Transverse colon (tissue), 4 donors: Measurements from ENCODE around the gene AP1S3. TPM values are rescaled to one million over a fixed set of nuclear protein-coding genes. Genes with fewer than 3 reads are reported as not detected.

Experiments
- DNase-seq: peaks from one replicate; pipeline ENCODE4 v3.0.0-alpha.2; 2019
- H3K27ac ChIP-seq, 4 donors: fragments of 200-600 bp; sonication (generic); 2 replicates each; pipeline ENCODE4 v1.5.1; 2016 to 2018; ENCODE audit warnings: inconsistent platforms in 4 of 4
- H3K27me3 ChIP-seq: fragments of 200-600 bp; sonication (generic); 2 replicates; pipeline ENCODE4 v1.5.1; 2017; ENCODE audit warnings: inconsistent platforms
- H3K36me3 ChIP-seq, 4 donors: fragments of 200-600 bp; sonication (generic); 2 replicates each; pipeline ENCODE4 v1.5.1; 2017 to 2019; ENCODE audit warnings: inconsistent platforms in 4 of 4
- H3K4me1 ChIP-seq, 4 donors: fragments of 200-600 bp; sonication (generic); 2 replicates each; pipeline ENCODE4 v1.5.1; 2017 to 2020; ENCODE audit warnings: inconsistent platforms in 4 of 4
- H3K4me3 ChIP-seq, 4 donors: fragments of 200-600 bp; sonication (generic); 1 replicate in 1 of 4; 2 replicates in 3 of 4; pipeline versions ENCODE4 v1.5.1 to v1.6.1; 2017 to 2019; ENCODE audit warnings: inconsistent platforms in 4 of 4
- H3K9me3 ChIP-seq, 2 donors: fragments of 200-600 bp; sonication (generic); 2 replicates each; pipeline ENCODE4 v1.5.1; 2017 to 2019; ENCODE audit warnings: inconsistent platforms in 2 of 2
- CTCF ChIP-seq, 5 experiments: fragments of 200-600 bp in 3 of 5; fragments of 450-650 bp in 2 of 5; sonication (generic) in 3 of 5; IDR thresholded peaks; 1 replicate in 2 of 5; 2 replicates in 3 of 5; pipeline ENCODE4 v1.5.1; 2016 to 2017; ENCODE audit warnings: antibody characterized with exemption in 5 of 5, inconsistent platforms in 3 of 5, mild to moderate bottlenecking in 2 of 5, moderate library complexity in 1 of 5
- EP300 ChIP-seq: sonication (generic); formaldehyde crosslinking; IDR thresholded peaks from one replicate; pipeline ENCODE4 v1.6.1; 2017; ENCODE audit warnings: antibody characterized with exemption, low read depth
- POLR2A ChIP-seq: fragments of 450-650 bp; IDR thresholded peaks from one replicate; pipeline ENCODE4 v1.6.1; 2016; ENCODE audit warnings: antibody characterized with exemption, mild to moderate bottlenecking, moderate library complexity
- POLR2AphosphoS5 ChIP-seq, 3 donors: sonication (generic); formaldehyde crosslinking; IDR thresholded peaks; one replicate each; pipeline ENCODE4 v1.6.1; 2016; ENCODE audit warnings: antibody characterized with exemption in 3 of 3
- WGBS, 2 donors: methylation state at CpG; one replicate each; pipeline ENCODE4 v1.1.5; 2018; ENCODE audit warnings: low coverage in 1 of 2; 5-methylcytosine and 5-hydroxymethylcytosine counted together
- in situ Hi-C, 4 donors: fragments of 200-750 bp; cut with MboI; loops; one replicate each; pipeline versions ENCODE4 v1.15.0 to v1.15.1; 2017; ENCODE audit warnings: low sequenced_read_pairs in 3 of 4, low pct_ligation_motif_present in 1 of 4, low pct_unique_long_range_greater_than_20kb in 1 of 4
- intact Hi-C: fragments of 100-400 bp; cut with DNase I; formaldehyde crosslinking; loops from one replicate; pipeline ENCODE4 v1.15.1; 2023; ENCODE audit warnings: low total_unique reads
- total RNA-seq, 4 donors: library from RNA; depleted of rRNA; stranded (reverse); fragments of >200 nt; gene quantifications; one replicate each; pipeline ENCODE4 v1.1.0, GENCODE V29; 2016

AP1S3 gene
- total RNA-seq, 4 donors from 2014 or later: 2.3 to 6.7 (median 3.0) TPM; not detected in 1

GRCh38 chr2:223712642-223713041, 124.7 kb downstream of the AP1S3 start:
- intact Hi-C loops: no loop called here
- no peaks in the 10 kb centered on the region for H3K4me1 ChIP-seq

GRCh38 chr2:223711596-223712326, 125.6 kb downstream of the AP1S3 start:
- no peaks in the 10 kb centered on the region for H3K4me1 ChIP-seq
- no peak overlapping the region for H3K27ac ChIP-seq
- in situ Hi-C loops: no loop called here
- no peak overlapping the region for H3K4me3 ChIP-seq
- TF ChIP-seq EP300 (no peak), POLR2AphosphoS5 (IDR thresholded peaks at IDR 0.05) (no peak), POLR2A (no peak), CTCF (IDR thresholded peaks at IDR 0.05) (no peak)
- DNase-seq: no peak
- H3K9me3 ChIP-seq: no peaks in the 10 kb centered on the region
- 85 to 98% methylated on average over 5 to 8 of the region's 8 CpGs for WGBS, 2 donors
- intact Hi-C loops: no loop called here
- no peaks in the 10 kb centered on the region for H3K27me3 ChIP-seq
- no peaks in the 10 kb centered on the region for H3K36me3 ChIP-seq

More at GRCh38 chr2:223712642-223713041, 124.7 kb downstream of the AP1S3 start:
- H3K36me3 ChIP-seq: no peaks in the 10 kb centered on the region
- H3K9me3 ChIP-seq: no peaks in the 10 kb centered on the region
- TF ChIP-seq POLR2A (no peak), CTCF (IDR thresholded peaks at IDR 0.05) (no peak), EP300 (no peak), POLR2AphosphoS5 (IDR thresholded peaks at IDR 0.05) (no peak)
- H3K27me3 ChIP-seq: no peaks in the 10 kb centered on the region
- in situ Hi-C loops: no loop called here
- DNase-seq: no peak
- H3K4me3 ChIP-seq: no peak overlapping the region
- no peak overlapping the region for H3K27ac ChIP-seq

Other genes starting within 250 kb of the AP1S3 start
- gene SCG2, start 235.2 kb downstream of the AP1S3 start, total RNA-seq: 1 to 10 TPM in 3 of 4 donors, under 1 TPM in 1; 0.37 to 9.6 (median 4.5) TPM
- 10 to 100 TPM; 40.4 to 99.6 (median 71.6) TPM for gene WDFY1, start 107.8 kb upstream of the AP1S3 start, total RNA-seq
- 10 to 100 TPM; 18.9 to 58.4 (median 31.7) TPM for gene MRPL44, start 119.9 kb upstream of the AP1S3 start, total RNA-seq
- 10 to 100 TPM in 3 of 4 donors, 1 to 10 TPM in 1; 4.9 to 37.4 (median 15.8) TPM for gene SERPINE2, start 201.7 kb upstream of the AP1S3 start, total RNA-seq